ENCODE measurements around the gene OR8J1. TPM values are rescaled to one million over a fixed set of nuclear protein-coding genes. Genes with fewer than 3 reads are reported as not detected.

OR8J1 gene
- total and polyA plus RNA-seq, 4 donors = not detected

GRCh38 chr11:56410801-56411200, 56.7 kb downstream of the OR8J1 start:
- H3K4me3 ChIP-seq (ENCODE audit: low read depth in 1 of 3, low read length in 3 of 3) = no peak overlapping the region
- no peaks in the 10 kb centered on the region for H3K4me1 ChIP-seq (ENCODE audit: control insufficient read depth in 4 of 4, insufficient read depth in 4 of 4, low read length in 3 of 4)
- no peak for DNase-seq (ENCODE audit: low spot score)
- no peaks in the 10 kb centered on the region for H3K36me3 ChIP-seq (ENCODE audit: control insufficient read depth in 4 of 4, insufficient read depth in 3 of 4, low read depth in 1 of 4, low read length in 3 of 4)
- peaks cover 0 to 3% (median 0%) of the 10 kb centered on the region in 4 donors for H3K9me3 ChIP-seq (ENCODE audit: control insufficient read depth in 4 of 4, low read length in 3 of 4)
- H3K27ac ChIP-seq (ENCODE audit: low read depth in 1 of 2, low read length in 2 of 2) = no peak overlapping the region
- no peak overlapping the region for H3K9ac ChIP-seq (ENCODE audit: low read depth in 1 of 2, low read length in 2 of 2)
- TF ChIP-seq EGR1 (IDR thresholded peaks at IDR 0.05; ENCODE audit: low read depth in 2 of 2) = no peak
- TF ChIP-seq, protein P1, sequence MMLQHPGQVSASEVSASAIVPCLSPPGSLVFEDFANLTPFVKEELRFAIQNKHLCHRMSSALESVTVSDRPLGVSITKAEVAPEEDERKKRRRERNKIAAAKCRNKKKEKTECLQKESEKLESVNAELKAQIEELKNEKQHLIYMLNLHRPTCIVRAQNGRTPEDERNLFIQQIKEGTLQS (IDR thresholded peaks at IDR 0.05) = no peak
- no peak for TF ChIP-seq JUND (IDR thresholded peaks at IDR 0.05)
- no peaks in the 10 kb centered on the region for H3K27me3 ChIP-seq (ENCODE audit: control insufficient read depth in 4 of 4, insufficient read depth in 4 of 4, low read length in 3 of 4)

Other genes starting within 250 kb of the OR8J1 start
- gene OR8H3, start 231.9 kb upstream of the OR8J1 start, total RNA-seq = not detected
- gene OR8H3, start 231.9 kb upstream of the OR8J1 start, polyA plus RNA-seq = not detected
- not detected for gene OR8J3, start 214.1 kb upstream of the OR8J1 start, total RNA-seq
- gene OR8J3, start 214.1 kb upstream of the OR8J1 start, polyA plus RNA-seq = not detected
- gene OR8K5, start 194.0 kb upstream of the OR8J1 start, total RNA-seq = not detected
- not detected for gene OR8K5, start 194.0 kb upstream of the OR8J1 start, polyA plus RNA-seq
- not detected for gene OR5J2, start 177.7 kb upstream of the OR8J1 start, total RNA-seq
- gene OR5J2, start 177.7 kb upstream of the OR8J1 start, polyA plus RNA-seq = not detected
- not detected for gene OR5T2, start 120.0 kb upstream of the OR8J1 start, total RNA-seq
- not detected for gene OR5T2, start 120.0 kb upstream of the OR8J1 start, polyA plus RNA-seq
- gene OR5T3, start 102.0 kb upstream of the OR8J1 start, total RNA-seq = not detected
- not detected for gene OR5T3, start 102.0 kb upstream of the OR8J1 start, polyA plus RNA-seq
- not detected for gene OR5T1, start 80.1 kb upstream of the OR8J1 start, total RNA-seq
- not detected for gene OR5T1, start 80.1 kb upstream of the OR8J1 start, polyA plus RNA-seq
- gene OR8H1, start 62.0 kb upstream of the OR8J1 start, total RNA-seq = not detected
- not detected for gene OR8H1, start 62.0 kb upstream of the OR8J1 start, polyA plus RNA-seq
- not detected for gene OR8K3, start 39.1 kb upstream of the OR8J1 start, total RNA-seq
- not detected for gene OR8K3, start 39.1 kb upstream of the OR8J1 start, polyA plus RNA-seq
- not detected for gene OR8K1, start 8.3 kb upstream of the OR8J1 start, total RNA-seq
- not detected for gene OR8K1, start 8.3 kb upstream of the OR8J1 start, polyA plus RNA-seq
- gene OR8U1, start 21.3 kb downstream of the OR8J1 start, total RNA-seq = not detected
- gene OR8U1, start 21.3 kb downstream of the OR8J1 start, polyA plus RNA-seq = not detected
- gene OR5AL1, start 58.4 kb downstream of the OR8J1 start, total RNA-seq = not detected
- not detected for gene OR5AL1, start 58.4 kb downstream of the OR8J1 start, polyA plus RNA-seq
- gene OR5M3, start 119.1 kb downstream of the OR8J1 start, total RNA-seq = not detected
- gene OR5M3, start 119.1 kb downstream of the OR8J1 start, polyA plus RNA-seq = not detected
- gene OR5M8, start 137.1 kb downstream of the OR8J1 start, total RNA-seq = not detected
- not detected for gene OR5M8, start 137.1 kb downstream of the OR8J1 start, polyA plus RNA-seq
- gene OR5M11, start 189.0 kb downstream of the OR8J1 start, total RNA-seq = not detected
- gene OR5M11, start 189.0 kb downstream of the OR8J1 start, polyA plus RNA-seq = not detected
- gene OR5M10, start 223.4 kb downstream of the OR8J1 start, total RNA-seq = not detected
- not detected for gene OR5M10, start 223.4 kb downstream of the OR8J1 start, polyA plus RNA-seq